GM18505 (cell line): Measurements from ENCODE around the gene CCL7.

ENCODE experiments used
- ATAC-seq: cut with Tn5 transposase; IDR thresholded peaks from one replicate; pipeline ENCODE4 v1.9.1; 2021; ENCODE audit not compliant: unreplicated experiment
- POLR2A ChIP-seq: IDR thresholded peaks from 4 replicates; pipeline ENCODE4 v1.6.1; 2011; ENCODE audit warnings: borderline replicate concordance; ENCODE audit not compliant: insufficient read depth, insufficient read length; ENCODE audit errors: extremely low read depth

The CCL7 gene

DNA sequence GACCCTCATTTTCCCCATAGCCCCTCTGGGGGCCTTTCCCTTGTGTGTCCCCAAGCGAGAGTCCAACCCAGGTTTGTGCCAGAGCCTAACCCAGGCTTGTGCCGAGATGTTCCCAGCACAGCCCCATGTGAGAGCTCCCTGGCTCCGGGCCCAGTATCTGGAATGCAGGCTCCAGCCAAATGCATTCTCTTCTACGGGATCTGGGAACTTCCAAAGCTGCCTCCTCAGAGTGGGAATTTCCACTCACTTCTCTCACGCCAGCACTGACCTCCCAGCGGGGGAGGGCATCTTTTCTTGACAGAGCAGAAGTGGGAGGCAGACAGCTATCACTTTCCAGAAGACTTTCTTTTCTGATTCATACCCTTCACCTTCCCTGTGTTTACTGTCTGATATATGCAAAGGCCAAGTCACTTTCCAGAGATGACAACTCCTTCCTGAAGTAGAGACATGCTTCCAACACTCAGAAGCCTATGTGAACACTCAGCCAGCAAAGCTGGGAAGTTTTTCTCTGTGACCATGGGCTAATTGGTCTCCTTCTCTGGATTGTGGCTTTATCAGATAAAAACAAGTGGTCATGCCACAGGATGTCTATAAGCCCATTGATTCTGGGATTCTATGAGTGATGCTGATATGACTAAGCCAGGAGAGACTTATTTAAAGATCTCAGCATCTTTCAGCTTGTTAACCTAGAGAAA is 17.4 kb upstream of the CCL7 start:
- no peak for ATAC-seq
- no peak for TF ChIP-seq POLR2A

- TF ChIP-seq POLR2A = no peak
- ATAC-seq = no peak
These were observed 16.9 kb upstream of the CCL7 start for GRCh38 chr17:34253139-34253525.

DNA sequence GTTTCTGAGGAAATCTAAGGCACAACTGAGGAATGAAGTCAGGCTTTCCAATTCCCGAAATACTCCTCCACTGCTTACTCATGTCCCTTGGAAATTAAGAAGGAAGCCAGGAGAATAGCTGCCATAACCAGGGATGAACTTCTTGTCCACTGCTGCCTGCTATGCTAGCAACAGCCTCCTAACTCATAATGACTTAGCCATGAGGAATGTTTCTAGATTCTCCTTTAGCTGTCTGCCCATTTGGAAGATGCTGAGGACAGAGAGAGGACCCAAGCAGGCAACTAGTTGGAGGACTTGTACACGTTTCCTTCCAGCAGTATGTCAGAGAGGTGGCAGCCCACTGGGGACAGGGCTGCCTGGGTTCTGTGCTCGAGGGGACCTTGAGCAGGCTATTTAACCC is 15.9 kb upstream of the CCL7 start:
- no peak for TF ChIP-seq POLR2A
- ATAC-seq = no peak

DNA sequence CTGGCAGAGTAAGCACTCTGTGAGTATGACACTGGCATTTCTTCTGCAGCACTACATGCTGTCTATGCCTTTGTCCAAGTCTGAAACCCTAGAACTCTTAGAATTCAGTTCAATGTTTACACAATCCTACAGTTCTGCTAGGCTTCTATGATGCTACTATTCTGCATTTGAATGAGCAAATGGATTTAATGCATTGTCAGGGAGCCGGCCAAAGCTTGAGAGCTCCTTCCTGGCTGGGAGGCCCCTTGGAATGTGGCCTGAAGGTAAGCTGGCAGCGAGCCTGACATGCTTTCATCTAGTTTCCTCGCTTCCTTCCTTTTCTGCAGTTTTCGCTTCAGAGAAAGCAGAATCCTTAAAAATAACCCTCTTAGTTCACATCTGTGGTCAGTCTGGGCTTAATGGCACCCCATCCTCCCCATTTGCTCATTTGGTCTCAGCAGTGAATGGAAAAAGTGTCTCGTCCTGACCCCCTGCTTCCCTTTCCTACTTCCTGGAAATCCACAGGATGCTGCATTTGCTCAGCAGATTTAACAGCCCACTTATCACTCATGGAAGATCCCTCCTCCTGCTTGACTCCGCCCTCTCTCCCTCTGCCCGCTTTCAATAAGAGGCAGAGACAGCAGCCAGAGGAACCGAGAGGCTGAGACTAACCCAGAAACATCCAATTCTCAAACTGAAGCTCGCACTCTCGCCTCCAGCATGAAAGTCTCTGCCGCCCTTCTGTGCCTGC is 15.2 kb upstream of the CCL7 start, which contains the start of gene CCL2:
Gene CCL2 (plus strand): TSS at position 635 of the 730 bp plus-strand sequence. CDS start 65 bp downstream, at position 700.
- TF ChIP-seq POLR2A = no peak
- no peak for ATAC-seq

DNA sequence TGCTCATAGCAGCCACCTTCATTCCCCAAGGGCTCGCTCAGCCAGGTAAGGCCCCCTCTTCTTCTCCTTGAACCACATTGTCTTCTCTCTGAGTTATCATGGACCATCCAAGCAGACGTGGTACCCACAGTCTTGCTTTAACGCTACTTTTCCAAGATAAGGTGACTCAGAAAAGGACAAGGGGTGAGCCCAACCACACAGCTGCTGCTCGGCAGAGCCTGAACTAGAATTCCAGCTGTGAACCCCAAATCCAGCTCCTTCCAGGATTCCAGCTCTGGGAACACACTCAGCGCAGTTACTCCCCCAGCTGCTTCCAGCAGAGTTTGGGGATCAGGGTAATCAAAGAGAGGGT is 14.7 kb upstream of the CCL7 start:
- TF ChIP-seq POLR2A = no peak
- no peak for ATAC-seq

DNA sequence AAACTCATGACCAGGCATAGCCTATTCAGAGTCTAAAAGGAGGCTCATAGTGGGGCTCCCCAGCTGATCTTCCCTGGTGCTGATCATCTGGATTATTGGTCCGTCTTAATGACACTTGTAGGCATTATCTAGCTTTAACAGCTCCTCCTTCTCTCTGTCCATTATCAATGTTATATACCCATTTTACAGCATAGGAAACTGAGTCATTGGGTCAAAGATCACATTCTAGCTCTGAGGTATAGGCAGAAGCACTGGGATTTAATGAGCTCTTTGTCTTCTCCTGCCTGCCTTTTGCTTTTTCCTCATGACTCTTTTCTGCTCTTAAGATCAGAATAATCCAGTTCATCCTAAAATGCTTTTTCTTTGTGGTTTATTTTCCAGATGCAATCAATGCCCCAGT is 14.2 kb upstream of the CCL7 start:
- TF ChIP-seq POLR2A = no peak
- no peak for ATAC-seq

GRCh38 chr17:34257299-34257985 is 12.6 kb upstream of the CCL7 start:
- ATAC-seq = no peak

GRCh38 chr17:34257986-34258326 is 12.1 kb upstream of the CCL7 start:
- no peak for ATAC-seq
- no peak for TF ChIP-seq POLR2A

More at GRCh38 chr17:34257299-34257985, 12.6 kb upstream of the CCL7 start:
- no peak for TF ChIP-seq POLR2A

DNA sequence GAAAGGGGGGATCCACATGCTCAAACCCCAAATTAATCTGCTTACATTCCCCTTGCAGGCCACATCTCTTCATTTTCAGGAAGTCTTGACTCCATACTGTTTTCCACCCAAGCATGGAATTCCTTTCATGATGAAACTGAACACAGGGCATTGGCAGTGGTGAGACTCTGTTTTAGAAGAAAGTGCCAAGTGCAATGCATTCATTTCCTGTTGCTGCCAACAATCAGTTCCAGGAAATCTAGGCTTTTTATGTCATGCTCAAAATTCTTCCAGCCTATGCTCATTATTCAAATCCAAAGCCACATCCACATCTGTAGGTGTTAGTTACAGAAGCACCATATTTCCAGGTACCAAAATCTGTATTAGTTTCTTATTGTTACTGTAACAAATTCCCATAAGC is 10.9 kb upstream of the CCL7 start:
- ATAC-seq = no peak

DNA sequence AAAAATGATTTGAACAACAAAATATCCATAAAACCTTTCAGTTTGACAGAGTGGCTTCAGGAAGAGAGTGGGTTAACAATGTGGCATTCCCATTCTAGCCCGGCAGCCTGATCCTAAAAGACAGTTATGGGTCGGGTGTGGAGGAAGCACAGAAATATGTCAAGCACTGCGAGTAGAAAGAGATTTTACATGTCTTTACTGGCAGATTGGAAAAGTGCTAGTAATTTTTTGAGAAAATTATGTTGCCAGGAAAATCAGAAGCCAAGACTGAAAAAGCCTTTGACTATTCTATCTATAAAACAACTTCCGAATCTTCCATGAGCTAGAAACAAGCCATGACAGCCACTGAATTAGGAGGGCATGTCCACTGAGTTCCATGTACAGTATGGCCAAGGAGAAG is 9.2 kb upstream of the CCL7 start:
- TF ChIP-seq POLR2A = no peak
- no peak for ATAC-seq

More for the DNA sequence above, 10.9 kb upstream of the CCL7 start:
- TF ChIP-seq POLR2A = no peak

GRCh38 chr17:34261568-34262337 is 8.3 kb upstream of the CCL7 start:
- no peak for TF ChIP-seq POLR2A

GRCh38 chr17:34265711-34266110 is 4.3 kb upstream of the CCL7 start:
- no peak for TF ChIP-seq POLR2A
- no peak for ATAC-seq

More at GRCh38 chr17:34261568-34262337, 8.3 kb upstream of the CCL7 start:
- ATAC-seq = no peak

DNA sequence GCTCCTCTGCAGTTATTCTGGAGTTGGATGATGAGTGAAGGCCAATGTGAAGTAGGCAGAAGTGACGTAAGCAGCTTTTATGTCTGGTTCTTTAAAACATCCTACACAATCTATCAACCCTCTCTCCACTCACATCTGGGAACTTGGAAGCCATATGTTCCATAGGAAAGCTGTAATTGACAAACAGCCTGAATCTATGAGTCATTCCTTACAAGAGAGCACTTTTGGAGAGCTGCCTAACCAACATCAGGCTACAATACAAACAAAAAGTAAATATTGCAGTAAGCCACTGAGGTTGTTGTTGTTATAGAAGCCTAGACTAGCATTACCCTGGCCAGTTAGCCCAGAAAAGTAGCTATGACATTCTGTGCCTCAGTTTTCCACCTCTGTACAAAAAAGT is 5.9 kb downstream of the CCL7 start:
- no peak for ATAC-seq
- TF ChIP-seq POLR2A = no peak
